GM23248 (cell line): ENCODE data around the gene MANBA.

ENCODE experiments used
- EZH2 ChIP-seq: fragments of 200-600 bp; sonication (generic); IDR thresholded peaks from 2 replicates; pipeline ENCODE4 v1.6.1; 2018; ENCODE audit warnings: antibody characterized with exemption, mild to moderate bottlenecking; ENCODE audit not compliant: insufficient read depth, poor library complexity, severe bottlenecking
- EZH2phosphoT487 ChIP-seq: fragments of 200-600 bp; sonication (generic); IDR thresholded peaks from 2 replicates; pipeline ENCODE4 v1.6.1; 2018; ENCODE audit warnings: antibody characterized with exemption, moderate library complexity, mild to moderate bottlenecking, low read depth; ENCODE audit not compliant: insufficient read depth

- TF ChIP-seq EZH2 (no peak), EZH2phosphoT487 (no peak)
These were observed 164.2 kb downstream of the MANBA start for GRCh38 chr4:102596532-102596931.
